Ureter (tissue), 1 donor: ENCODE measurements around the gene EED. TPM values are rescaled to one million over a fixed set of nuclear protein-coding genes. Genes with fewer than 3 reads are reported as not detected.
"Not testable (repeated sequence)": the region's sequence is repeated elsewhere in the genome, so short reads cannot be mapped to it uniquely, and the experiment has no call there.

Source experiments
- DNase-seq: peaks from one replicate; pipeline ENCODE4 v3.0.0-alpha.2; 2020; ENCODE audit warnings: low spot score
- total RNA-seq: library from RNA; stranded (reverse); gene quantifications from one replicate; pipeline ENCODE4 v1.2.4, GENCODE V29; 2023
- donor health status: DM: yes; HTN: yes; CAD: no.

EED gene
- total RNA-seq, 1 donor from 2014 or later = 26.7 TPM

DNA sequence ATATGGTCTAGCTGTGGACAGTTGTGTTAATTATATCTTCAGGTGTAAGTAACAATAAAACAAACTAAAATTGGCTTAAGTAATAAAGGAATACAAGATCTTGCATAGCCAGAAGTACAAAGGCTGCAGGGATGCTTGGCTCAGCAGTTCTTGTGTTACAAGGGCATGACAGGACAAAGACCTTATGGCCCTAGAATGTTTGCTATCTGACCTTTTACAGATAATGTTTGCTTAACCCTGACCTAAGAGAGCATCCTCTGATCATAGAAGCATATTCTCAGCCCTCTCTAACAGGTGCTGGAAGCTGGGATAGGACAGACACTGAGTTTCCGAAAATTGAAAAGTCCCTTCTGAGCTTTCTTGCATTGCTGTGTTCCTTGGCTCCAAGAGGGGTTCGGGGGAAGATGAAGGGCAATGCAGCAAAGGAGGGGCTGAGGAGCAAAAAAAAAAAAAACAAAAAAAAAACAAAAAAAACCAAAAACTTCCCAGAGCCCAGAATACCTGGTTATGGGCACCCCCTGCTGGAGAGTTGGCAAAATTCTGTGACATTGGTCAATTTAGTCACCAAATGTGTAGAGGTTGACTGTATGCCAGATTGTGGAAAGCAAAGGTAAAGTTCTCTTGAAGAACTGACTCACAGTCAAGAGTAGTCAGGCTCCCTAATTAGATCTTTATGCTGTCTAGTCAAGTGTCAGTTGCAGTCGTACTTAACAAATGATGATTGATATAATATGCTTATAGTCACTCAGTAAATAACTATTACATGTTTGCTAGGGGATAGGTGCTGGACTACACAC, 47.1 kb downstream of the EED start:
- DNase-seq = no peak

DNA sequence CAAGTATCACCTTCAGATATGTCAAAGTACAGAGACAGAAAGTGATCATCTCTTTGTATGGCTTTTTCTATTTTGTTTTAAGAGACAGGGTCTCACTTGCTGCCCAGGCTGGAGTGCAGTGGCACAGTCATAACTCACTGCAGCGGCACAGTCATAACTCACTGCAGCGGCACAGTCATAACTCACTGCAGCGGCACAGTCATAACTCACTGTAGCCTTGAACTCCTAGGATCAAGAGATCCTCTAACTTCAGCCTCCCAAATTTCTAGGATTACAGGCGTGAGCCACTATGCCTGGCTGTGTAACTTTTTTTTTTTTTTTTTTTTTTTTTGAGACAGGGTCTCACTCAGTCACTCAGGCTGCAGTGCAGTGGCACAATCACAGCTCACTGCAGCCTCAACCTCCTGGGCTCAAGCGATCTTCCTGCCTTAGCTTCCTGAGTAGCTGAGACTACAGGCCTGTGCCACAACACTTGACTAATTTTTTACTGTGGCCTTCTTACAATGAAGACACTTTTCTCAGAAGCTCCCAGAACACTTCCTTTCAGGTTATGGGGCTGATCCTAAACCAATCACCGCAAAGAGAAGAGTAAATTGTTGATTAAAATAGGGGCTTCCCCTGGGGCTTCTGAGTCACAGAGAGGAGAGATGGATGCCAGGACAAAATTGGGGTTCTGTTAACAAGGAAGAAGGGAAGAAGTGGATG, 48.5 kb downstream of the EED start:
- DNase-seq = no peak

GRCh38 chr11:86294026-86294425, 49.5 kb downstream of the EED start:
- DNase-seq = no peak

- no peak for DNase-seq
These were observed 57.2 kb downstream of the EED start for GRCh38 chr11:86301742-86302091.

DNA sequence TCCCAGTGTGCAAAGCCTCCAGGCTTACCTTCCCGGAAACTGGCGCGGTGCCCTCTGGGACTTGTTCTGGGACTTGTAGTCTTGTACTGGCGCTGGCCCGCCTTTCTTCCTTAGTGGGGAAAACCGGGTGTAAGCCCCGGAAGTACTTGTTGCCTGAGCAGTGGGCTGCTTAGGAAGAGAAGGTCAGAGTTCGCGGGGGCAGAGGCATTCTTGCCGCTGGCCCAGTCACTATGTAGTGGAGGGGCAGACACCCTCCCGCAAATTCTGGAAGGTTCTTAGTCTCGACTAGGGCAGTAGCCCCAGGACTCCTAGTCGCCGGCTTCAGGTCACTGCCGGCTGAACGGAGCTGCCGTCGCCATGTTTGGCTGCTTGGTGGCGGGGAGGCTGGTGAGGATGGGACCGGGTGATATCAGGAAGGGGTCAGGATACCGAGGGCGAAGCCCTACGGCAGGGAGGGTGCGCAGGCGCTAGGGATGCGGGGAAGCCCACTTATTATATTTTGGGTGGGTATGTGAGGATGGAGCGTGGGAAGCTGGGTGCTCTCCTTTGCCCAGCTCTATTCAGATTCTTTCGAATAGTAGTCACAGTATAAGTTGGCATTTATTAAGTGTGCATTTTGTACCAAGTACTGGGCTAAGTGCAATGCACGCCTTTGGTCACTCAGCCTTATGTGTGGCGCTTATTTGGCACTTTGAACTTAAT, 57.7 kb downstream of the EED start, which contains the start of gene HIKESHI:
Gene HIKESHI, plus strand, starts transcription at position 149 of the 702 bp plus-strand sequence. Its CDS starts 209 bp downstream, at position 358.
- DNase-seq = peak; percentile 100

GRCh38 chr11:86303257-86303656, 58.7 kb downstream of the EED start:
- DNase-seq = no peak

- DNase-seq = not testable (repeated sequence)
These were observed 64.2 kb downstream of the EED start for GRCh38 chr11:86308710-86309109.

DNA sequence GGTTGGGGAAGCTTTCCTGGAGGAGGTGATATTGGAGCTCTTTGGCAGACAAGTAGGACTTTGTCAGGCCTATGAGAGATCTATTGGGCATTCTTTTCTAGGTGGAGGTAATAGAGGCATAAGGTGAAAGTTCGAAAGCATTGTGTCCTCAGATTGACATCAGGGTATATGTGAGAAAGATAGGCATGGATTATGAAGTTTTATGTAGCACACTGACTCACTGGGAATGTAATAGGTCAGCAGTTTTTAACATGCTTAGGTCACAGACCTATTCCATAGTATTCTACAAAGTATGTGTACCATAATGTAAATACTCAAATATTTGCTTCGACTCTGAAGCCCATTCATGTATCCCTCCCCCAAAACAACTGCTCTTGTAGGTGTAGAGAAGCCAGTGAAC, 69.2 kb downstream of the EED start:
- no peak for DNase-seq

DNA sequence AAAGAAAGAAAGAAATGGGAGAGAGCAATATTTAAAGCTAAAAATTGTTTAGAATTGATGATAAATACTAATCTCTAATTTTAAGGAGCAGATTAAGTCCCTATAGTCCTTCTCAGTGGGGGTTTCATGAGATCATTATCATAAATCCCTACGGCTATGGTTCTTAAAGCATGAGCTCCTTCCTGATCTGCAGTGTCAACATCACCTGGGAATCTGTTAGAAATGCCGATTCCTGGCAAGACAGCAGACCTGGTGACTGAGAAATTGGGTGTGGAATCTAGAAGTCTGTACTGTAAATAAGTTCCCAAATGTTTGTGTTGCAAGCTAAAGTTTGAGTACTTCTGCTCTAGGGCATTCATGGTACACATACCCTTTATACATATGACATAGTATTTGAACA, 70.1 kb downstream of the EED start:
- no peak for DNase-seq

Other genes with a start within 250 kb of the EED start
- gene PICALM, start 175.7 kb upstream of the EED start, total RNA-seq = 261 TPM
- gene HIKESHI, start 57.5 kb downstream of the EED start, total RNA-seq = 28.7 TPM
- 1.0 TPM for gene CCDC81, start 130.1 kb downstream of the EED start, total RNA-seq